ENCODE measurements around the gene KRTAP23-1.

Gene KRTAP23-1

GRCh38 chr21:30348506-30348905 lies at the start of gene KRTAP23-1:
TSS of gene KRTAP23-1 (minus strand) at chr21:30348606. CDS start at chr21:30348606, 0 bp downstream.
- DNase-seq = no peak

GRCh38 chr21:30395731-30396130 lies 47.3 kb upstream of the KRTAP23-1 start, which contains the start of gene KRTAP13-1:
TSS of gene KRTAP13-1 (plus strand) at chr21:30396031. CDS start at chr21:30396087, 56 bp downstream.
- no peak for DNase-seq

GRCh38 chr21:30391492-30392025 lies 43.2 kb upstream of the KRTAP23-1 start:
- DNase-seq = no peak

- no peak for DNase-seq
Measured at GRCh38 chr21:30382201-30382600, 33.8 kb upstream of the KRTAP23-1 start.

- DNase-seq = no peak
Measured at GRCh38 chr21:30372139-30372770, 23.8 kb upstream of the KRTAP23-1 start, which contains the start of gene KRTAP13-2. TSS of gene KRTAP13-2 (minus strand) at chr21:30372271. CDS start at chr21:30372213, 58 bp downstream.

- DNase-seq = no peak
Measured at GRCh38 chr21:30355906-30356305, 7.5 kb upstream of the KRTAP23-1 start.

- DNase-seq = no peak
Measured at GRCh38 chr21:30354308-30355005, 6.1 kb upstream of the KRTAP23-1 start.

- DNase-seq = no peak
Measured at GRCh38 chr21:30351534-30351933, 3.1 kb upstream of the KRTAP23-1 start.

- no peak for DNase-seq
Measured at GRCh38 chr21:30349572-30349971, 1.2 kb upstream of the KRTAP23-1 start.

GRCh38 chr21:30345014-30345413 lies 3.4 kb downstream of the KRTAP23-1 start:
- DNase-seq = no peak

- peak in 1 of 2 donors; percentile 33 for DNase-seq
Measured at GRCh38 chr21:30340714-30341573, 7.5 kb downstream of the KRTAP23-1 start.

- no peak for DNase-seq
Measured at GRCh38 chr21:30338717-30339116, 9.7 kb downstream of the KRTAP23-1 start.

- DNase-seq = no peak
Measured at GRCh38 chr21:30337772-30338171, 10.6 kb downstream of the KRTAP23-1 start.

GRCh38 chr21:30337276-30337744 lies 11.1 kb downstream of the KRTAP23-1 start, which contains the start of gene KRTAP27-1:
TSS of gene KRTAP27-1 (minus strand) at chr21:30337694. CDS start at chr21:30337668, 26 bp downstream.
- DNase-seq = no peak

- no peak for DNase-seq
Measured at GRCh38 chr21:30336596-30336995, 11.8 kb downstream of the KRTAP23-1 start.

- no peak for DNase-seq
Measured at GRCh38 chr21:30333736-30334135, 14.7 kb downstream of the KRTAP23-1 start.

GRCh38 chr21:30332681-30333080 lies 15.7 kb downstream of the KRTAP23-1 start:
- no peak for DNase-seq

GRCh38 chr21:30329203-30329875 lies 19.1 kb downstream of the KRTAP23-1 start:
- no peak for DNase-seq

- no peak for DNase-seq
Measured at GRCh38 chr21:30326390-30326789, 22.0 kb downstream of the KRTAP23-1 start.

- no peak for DNase-seq
Measured at GRCh38 chr21:30320215-30320614, 28.2 kb downstream of the KRTAP23-1 start, which contains the start of gene KRTAP26-1. TSS of gene KRTAP26-1 (minus strand) at chr21:30320315. CDS start at chr21:30320035, 280 bp downstream.

GRCh38 chr21:30315701-30316100 lies 32.7 kb downstream of the KRTAP23-1 start:
- DNase-seq = no peak

GRCh38 chr21:30306884-30307283 lies 41.5 kb downstream of the KRTAP23-1 start:
- DNase-seq = no peak
